Ascending aorta (tissue), 2 donors: ENCODE results near the gene THOC5. TPM values are rescaled to one million over a fixed set of nuclear protein-coding genes. Genes with fewer than 3 reads are reported as not detected.

Experiments
- DNase-seq, 2 donors: peaks; one replicate each; pipeline ENCODE4 v3.0.0-alpha.2; 2019; ENCODE audit warnings: low spot score in 2 of 2
- H3K27ac ChIP-seq, 2 donors: fragments of 200-600 bp; sonication (generic); one replicate each; pipeline ENCODE4 v1.5.1; 2016 to 2017; ENCODE audit warnings: mild to moderate bottlenecking in 1 of 2
- H3K27me3 ChIP-seq: fragments of 200-600 bp; sonication (generic); one replicate; pipeline ENCODE4 v1.5.1; 2017
- H3K36me3 ChIP-seq, 2 donors: fragments of 200-600 bp; sonication (generic); one replicate each; pipeline ENCODE4 v1.5.1; 2016
- H3K4me1 ChIP-seq, 2 donors: fragments of 200-600 bp; sonication (generic); one replicate each; pipeline ENCODE4 v1.5.1; 2016 to 2017; ENCODE audit warnings: mild to moderate bottlenecking in 1 of 2
- H3K4me3 ChIP-seq, 2 donors: fragments of 200-600 bp; sonication (generic); one replicate each; pipeline ENCODE4 v1.5.1; 2016 to 2017; ENCODE audit warnings: mild to moderate bottlenecking in 1 of 2
- H3K9me3 ChIP-seq, 2 donors: fragments of 200-600 bp; sonication (generic); one replicate each; pipeline ENCODE4 v1.5.1; 2016
- intact Hi-C: fragments of 100-400 bp; cut with DNase I; formaldehyde crosslinking; loops from one replicate; pipeline ENCODE4 v1.15.1; 2023
- total RNA-seq: library from RNA; depleted of rRNA; stranded (reverse); fragments of >200 nt; gene quantifications from one replicate; pipeline ENCODE4 v1.1.0, GENCODE V29; 2016
- TF ChIP-seq, protein P1 (sequence below), 3 experiments: fragments of 200-600 bp in 2 of 3; fragments of 450-650 bp in 1 of 3; sonication (generic) in 2 of 3; IDR thresholded peaks; one replicate each; pipeline ENCODE4 v1.5.1; 2016 to 2019; ENCODE audit warnings: antibody characterized with exemption in 3 of 3, mild to moderate bottlenecking in 1 of 3, moderate library complexity in 1 of 3

The THOC5 gene
- total RNA-seq, 1 donor from 2014 or later, result 21.5 TPM

DNA sequence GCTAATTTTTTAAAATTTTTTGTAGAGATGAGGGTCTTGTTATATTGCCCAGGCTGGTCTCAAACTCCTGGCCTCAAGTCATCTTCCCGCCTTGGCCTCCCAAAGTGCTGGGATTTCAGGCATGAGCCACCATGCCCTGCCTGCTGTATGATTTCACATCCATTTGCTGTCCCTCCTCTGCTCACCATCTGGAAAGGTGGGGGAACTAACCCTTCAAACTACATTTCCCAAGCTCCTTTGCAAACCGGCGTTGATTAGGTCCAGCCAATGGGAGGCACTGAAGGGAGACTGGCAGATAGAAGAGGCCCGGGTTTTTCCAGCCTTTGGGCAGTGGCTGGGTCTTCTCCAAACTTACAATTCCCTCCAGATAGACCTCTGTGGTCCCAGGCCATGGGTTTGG is 95.8 kb downstream of the THOC5 start:
- H3K36me3 ChIP-seq, result no peaks in the 10 kb centered on the region
- no peaks in the 10 kb centered on the region for H3K4me1 ChIP-seq
- no peak for DNase-seq
- TF ChIP-seq, protein P1, sequence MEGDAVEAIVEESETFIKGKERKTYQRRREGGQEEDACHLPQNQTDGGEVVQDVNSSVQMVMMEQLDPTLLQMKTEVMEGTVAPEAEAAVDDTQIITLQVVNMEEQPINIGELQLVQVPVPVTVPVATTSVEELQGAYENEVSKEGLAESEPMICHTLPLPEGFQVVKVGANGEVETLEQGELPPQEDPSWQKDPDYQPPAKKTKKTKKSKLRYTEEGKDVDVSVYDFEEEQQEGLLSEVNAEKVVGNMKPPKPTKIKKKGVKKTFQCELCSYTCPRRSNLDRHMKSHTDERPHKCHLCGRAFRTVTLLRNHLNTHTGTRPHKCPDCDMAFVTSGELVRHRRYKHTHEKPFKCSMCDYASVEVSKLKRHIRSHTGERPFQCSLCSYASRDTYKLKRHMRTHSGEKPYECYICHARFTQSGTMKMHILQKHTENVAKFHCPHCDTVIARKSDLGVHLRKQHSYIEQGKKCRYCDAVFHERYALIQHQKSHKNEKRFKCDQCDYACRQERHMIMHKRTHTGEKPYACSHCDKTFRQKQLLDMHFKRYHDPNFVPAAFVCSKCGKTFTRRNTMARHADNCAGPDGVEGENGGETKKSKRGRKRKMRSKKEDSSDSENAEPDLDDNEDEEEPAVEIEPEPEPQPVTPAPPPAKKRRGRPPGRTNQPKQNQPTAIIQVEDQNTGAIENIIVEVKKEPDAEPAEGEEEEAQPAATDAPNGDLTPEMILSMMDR (IDR thresholded peaks at IDR 0.05), result no peak
- no peak overlapping the region for H3K27ac ChIP-seq
- intact Hi-C loops, result no loop called here
- no peak overlapping the region for H3K4me3 ChIP-seq
- H3K27me3 ChIP-seq, result no peaks in the 10 kb centered on the region
- H3K9me3 ChIP-seq, result no peaks in the 10 kb centered on the region

DNA sequence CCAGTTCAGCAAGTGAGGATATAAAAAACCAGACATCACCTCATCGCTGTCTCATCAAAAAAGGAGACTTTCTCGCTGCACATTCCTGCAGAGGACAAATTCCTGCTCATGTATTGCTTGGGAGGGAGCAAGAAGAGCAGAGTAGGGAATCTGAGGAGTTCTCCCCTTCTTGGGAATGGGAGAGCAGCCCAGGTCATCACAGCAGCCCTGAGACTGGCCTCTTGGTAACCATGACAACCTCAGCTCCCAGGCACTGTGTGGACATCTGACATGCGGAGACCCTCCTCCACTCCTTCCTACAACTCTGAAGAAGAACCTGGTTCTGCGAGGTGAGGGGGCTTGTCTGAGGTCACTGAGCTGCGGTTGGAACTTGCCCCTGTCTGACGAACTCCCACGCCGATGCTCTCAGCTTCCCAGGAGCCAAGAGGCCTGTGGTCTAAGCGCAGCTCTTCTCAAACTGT is 97.3 kb downstream of the THOC5 start:
- TF ChIP-seq, protein P1 (IDR thresholded peaks at IDR 0.05), result no peak
- intact Hi-C loops, result no loop called here
- no peak overlapping the region for H3K4me3 ChIP-seq

More for the DNA sequence above, 97.3 kb downstream of the THOC5 start:
- Histone ChIP-seq H3K36me3 (no peaks in the 10 kb centered on the region), H3K9me3 (no peaks in the 10 kb centered on the region), H3K27ac (no peak overlapping the region), H3K4me1 (no peaks in the 10 kb centered on the region), H3K27me3 (no peaks in the 10 kb centered on the region)
- DNase-seq, result no peak

Other genes starting within 250 kb of the THOC5 start
- 99.3 TPM for gene GAS2L1, start 247.1 kb downstream of the THOC5 start, total RNA-seq
- gene RASL10A, start 238.1 kb downstream of the THOC5 start, total RNA-seq, result not detected
- gene AP1B1, start 165.2 kb downstream of the THOC5 start, total RNA-seq, result 86.4 TPM
- gene RFPL1, start 115.2 kb downstream of the THOC5 start, total RNA-seq, result not detected
- gene NEFH, start 73.5 kb downstream of the THOC5 start, total RNA-seq, result 0.32 TPM
- gene NIPSNAP1, start 27.4 kb upstream of the THOC5 start, total RNA-seq, result 4.0 TPM
- 37.3 TPM for gene NF2, start 49.9 kb upstream of the THOC5 start, total RNA-seq
- gene CABP7, start 166.2 kb upstream of the THOC5 start, total RNA-seq, result not detected
- gene ZMAT5, start 213.2 kb upstream of the THOC5 start, total RNA-seq, result 59.3 TPM
- 66.8 TPM for gene UQCR10, start 213.6 kb upstream of the THOC5 start, total RNA-seq